GM21526 (cell line): ENCODE results near the gene BRIP1.
A peak's percentile ranks its signal among the peaks of the same experiment; 100 is the strongest.

ENCODE experiments used
- ATAC-seq: cut with Tn5 transposase; IDR thresholded peaks from one replicate; pipeline ENCODE4 v1.9.1; 2021; ENCODE audit warnings: moderate library complexity; ENCODE audit not compliant: unreplicated experiment, low FRiP score

BRIP1 gene

GRCh38 chr17:61770043-61770442 lies 93.3 kb downstream of the BRIP1 start:
- ATAC-seq: no peak

- ATAC-seq: no peak
Observed at GRCh38 chr17:61768405-61768804, 94.9 kb downstream of the BRIP1 start.

GRCh38 chr17:61766520-61766919 lies 96.8 kb downstream of the BRIP1 start:
- no peak for ATAC-seq

GRCh38 chr17:61764846-61765245 lies 98.5 kb downstream of the BRIP1 start:
- no peak for ATAC-seq

GRCh38 chr17:61761827-61762226 lies 101.5 kb downstream of the BRIP1 start:
- ATAC-seq: no peak

GRCh38 chr17:61759362-61759761 lies 104.0 kb downstream of the BRIP1 start:
- ATAC-seq: no peak

- ATAC-seq: no peak
Observed at GRCh38 chr17:61758430-61758829, 104.9 kb downstream of the BRIP1 start.

GRCh38 chr17:61757168-61757567 lies 106.2 kb downstream of the BRIP1 start:
- peak; percentile 71 for ATAC-seq

GRCh38 chr17:61756561-61756960 lies 106.8 kb downstream of the BRIP1 start:
- ATAC-seq: no peak

GRCh38 chr17:61755668-61756067 lies 107.7 kb downstream of the BRIP1 start:
- no peak for ATAC-seq

- ATAC-seq: no peak
Observed at GRCh38 chr17:61755078-61755477, 108.2 kb downstream of the BRIP1 start.

GRCh38 chr17:61754124-61754523 lies 109.2 kb downstream of the BRIP1 start:
- ATAC-seq: no peak

GRCh38 chr17:61753696-61754095 lies 109.6 kb downstream of the BRIP1 start:
- ATAC-seq: no peak

GRCh38 chr17:61750656-61751055 lies 112.7 kb downstream of the BRIP1 start:
- ATAC-seq: peak; percentile 95

GRCh38 chr17:61749823-61750404 lies 113.4 kb downstream of the BRIP1 start:
- ATAC-seq: no peak

- ATAC-seq: no peak
Observed at GRCh38 chr17:61746248-61746985, 116.9 kb downstream of the BRIP1 start.

- no peak for ATAC-seq
Observed at GRCh38 chr17:61744804-61745203, 118.5 kb downstream of the BRIP1 start.

GRCh38 chr17:61744252-61744651 lies 119.1 kb downstream of the BRIP1 start:
- no peak for ATAC-seq

- no peak for ATAC-seq
Observed at GRCh38 chr17:61743766-61744165, 119.6 kb downstream of the BRIP1 start.

- ATAC-seq: no peak
Observed at GRCh38 chr17:61739002-61739401, 124.3 kb downstream of the BRIP1 start.

GRCh38 chr17:61738249-61738648 lies 125.1 kb downstream of the BRIP1 start:
- ATAC-seq: no peak

GRCh38 chr17:61737820-61738219 lies 125.5 kb downstream of the BRIP1 start:
- no peak for ATAC-seq
